Islet of Langerhans (tissue), 1 donor: ENCODE measurements around the gene LRBA.
"Not testable (repeated sequence)": the region's sequence is repeated elsewhere in the genome, so short reads cannot be mapped to it uniquely, and the experiment has no call there.

Experiments
- FAIRE-seq: peaks from one replicate; lab custom pipeline; 2011; peaks lifted over from hg19 to GRCh38; lab: Jason Lieb, UNC

The LRBA gene

DNA sequence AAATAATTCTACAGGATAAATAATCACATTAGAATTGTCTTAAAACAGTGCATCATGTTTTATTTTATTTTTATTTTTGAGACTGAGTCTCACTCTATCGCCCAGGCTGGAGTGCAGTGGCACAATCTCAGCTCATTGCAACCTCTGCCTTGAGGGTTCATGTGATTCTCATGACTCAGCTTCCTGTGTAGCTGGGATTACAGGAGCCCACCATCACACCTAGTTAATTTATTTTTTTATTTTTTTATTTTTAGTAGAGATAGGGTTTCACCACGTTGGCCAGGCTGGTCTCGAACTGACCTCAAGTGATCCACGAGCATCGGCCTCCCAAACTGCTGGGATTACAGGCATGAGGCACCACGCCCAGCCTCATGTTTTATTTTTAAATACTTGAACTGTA is 353.5 kb downstream of the LRBA start:
- FAIRE-seq = not testable (repeated sequence)

DNA sequence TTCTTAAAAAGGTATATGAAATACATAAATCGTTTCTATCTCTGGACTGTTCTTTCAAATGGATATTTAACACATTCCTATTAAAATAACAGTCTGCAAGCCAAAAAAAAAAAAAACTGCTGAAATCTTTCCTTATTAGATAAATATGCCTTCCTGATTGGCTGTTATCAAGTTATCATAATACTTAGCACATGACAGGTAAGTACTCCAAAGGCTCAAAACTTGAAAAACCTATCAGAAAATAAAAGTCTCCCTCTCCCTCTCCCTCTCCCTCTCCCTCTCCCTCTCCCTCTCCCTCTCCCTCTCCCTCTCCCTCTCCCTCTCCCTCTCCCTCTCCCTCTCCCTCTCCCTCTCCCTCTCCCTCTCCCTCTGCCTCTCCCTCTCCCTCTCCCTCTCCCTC is 356.8 kb downstream of the LRBA start:
- not testable (repeated sequence) for FAIRE-seq

DNA sequence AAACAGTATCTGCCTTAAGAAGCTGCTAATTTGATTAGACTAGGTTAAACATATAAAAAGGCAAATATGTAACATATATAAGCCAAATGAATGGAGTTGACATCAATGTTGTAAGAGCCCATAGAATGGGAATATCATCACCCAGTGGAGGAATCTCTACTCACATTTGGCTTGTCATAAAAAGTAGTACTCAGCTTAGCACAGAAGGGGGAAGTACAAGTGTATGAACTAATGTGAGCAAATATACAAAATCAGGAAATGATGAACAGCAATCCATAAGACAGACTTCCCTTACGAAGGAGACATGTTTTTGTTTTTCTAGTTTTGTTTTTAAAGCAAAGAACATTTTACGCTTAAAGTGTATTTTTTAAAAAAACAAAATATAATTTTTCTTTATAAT is 358.2 kb downstream of the LRBA start:
- peak; percentile 92 for FAIRE-seq

DNA sequence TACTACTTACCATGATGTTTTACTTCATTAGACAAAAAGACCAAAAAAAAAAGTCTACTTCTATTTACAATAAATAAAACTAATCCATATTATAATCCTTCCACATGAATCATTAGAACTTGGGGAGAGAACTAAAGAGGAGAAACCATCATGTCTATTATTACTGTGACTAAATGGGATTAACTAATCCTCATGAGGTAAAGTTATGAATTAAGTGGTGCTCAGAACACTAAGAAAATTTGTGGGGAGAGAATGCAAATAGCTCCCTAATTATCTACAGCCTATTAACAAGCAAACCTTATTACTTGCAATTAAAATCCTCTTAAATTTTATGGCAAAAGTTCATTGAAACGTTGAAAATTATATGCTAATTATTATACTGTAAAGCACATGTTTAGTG is 364.3 kb downstream of the LRBA start:
- FAIRE-seq = no peak

DNA sequence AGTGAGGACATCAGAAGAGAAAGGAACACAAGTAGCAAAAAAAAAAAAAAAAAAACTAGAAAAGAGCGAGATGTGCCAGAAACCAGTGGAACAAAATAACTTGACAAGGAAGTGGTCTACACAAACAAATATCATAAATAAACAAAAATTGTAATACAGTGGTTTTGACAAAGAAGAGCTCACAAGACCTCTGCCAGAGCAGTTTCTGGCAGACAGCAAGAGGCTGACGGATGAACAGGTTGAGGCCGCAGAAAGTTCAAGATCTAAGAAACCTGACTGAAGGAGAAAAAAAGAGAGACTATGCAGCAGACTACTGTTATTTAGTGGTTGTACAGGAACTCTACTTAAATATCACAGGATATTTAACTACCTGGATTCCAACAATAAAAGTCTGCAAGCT is 367.0 kb downstream of the LRBA start:
- FAIRE-seq = no peak

DNA sequence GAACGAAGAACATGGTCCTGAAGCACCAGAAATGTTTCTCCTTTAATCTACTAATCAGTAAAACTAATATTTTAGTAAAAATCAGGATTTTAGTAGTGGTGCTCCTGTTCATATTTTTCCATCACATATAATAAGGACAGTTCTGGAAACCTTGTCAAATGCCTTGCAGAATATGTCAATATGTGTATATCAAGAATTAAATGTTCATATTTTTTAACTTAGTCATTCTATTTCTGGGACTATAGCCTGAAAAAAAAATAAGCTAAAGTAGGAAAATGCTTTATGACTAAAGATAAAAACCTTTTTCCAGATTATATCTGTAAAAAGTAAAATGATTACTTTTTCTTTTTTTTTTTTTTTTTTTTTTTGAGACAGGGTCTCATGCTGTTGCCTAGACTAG is 368.1 kb downstream of the LRBA start:
- FAIRE-seq = peak; percentile 60

DNA sequence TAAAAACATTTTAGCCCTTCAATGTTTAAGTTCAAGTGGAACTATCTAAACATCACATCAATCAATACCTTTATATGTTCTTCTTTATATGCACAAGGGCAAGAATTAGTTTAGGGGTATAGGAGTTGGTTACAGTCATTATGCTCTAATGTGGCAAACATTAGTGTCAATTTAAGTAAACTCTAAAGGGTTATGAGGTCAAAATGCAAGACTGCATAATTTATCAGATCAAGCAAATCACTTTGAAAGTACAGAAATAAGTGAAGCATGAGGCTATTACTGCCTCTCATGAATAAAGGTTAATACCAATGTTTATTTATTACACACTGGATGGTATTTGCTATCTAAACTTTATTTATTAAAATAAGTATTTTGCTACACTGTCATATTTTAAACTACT is 373.5 kb downstream of the LRBA start:
- FAIRE-seq = peak; percentile 69

DNA sequence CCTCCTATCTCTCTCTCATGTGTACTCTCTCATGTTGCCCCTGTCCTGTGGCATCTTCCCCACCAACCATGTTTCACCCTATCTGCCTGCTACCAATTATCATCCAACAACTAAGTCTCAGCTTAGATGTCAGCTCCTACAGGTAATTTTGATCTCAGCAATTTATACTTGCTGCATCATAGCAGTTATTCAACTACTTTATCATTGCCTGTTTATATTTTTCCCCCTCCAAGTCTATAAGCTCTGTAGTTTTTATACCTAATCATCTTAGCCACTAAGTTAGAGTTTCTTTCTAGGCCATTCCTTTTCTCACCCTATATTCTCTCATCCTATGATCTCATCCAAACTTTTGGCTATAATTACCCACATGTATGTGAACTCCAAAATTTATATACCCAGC is 382.4 kb downstream of the LRBA start:
- FAIRE-seq = no peak

DNA sequence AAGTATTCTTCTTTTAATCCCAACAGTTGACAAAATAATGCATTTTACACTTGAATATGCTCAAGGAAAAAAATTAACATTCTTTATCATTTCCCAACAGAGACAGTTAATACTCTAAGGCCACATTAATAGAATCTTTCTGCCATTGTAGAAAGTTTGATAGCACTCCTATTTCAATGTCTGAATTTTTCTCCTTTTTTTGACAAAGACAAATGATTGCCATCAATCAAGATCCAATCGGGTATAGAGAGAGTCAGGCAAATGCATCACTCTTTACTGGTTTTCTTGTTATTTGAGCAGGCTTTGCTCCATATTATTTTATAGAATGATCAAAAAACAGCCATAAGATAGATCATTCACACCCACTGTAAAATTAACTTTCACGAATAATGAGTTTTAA is 387.0 kb downstream of the LRBA start:
- FAIRE-seq = no peak

DNA sequence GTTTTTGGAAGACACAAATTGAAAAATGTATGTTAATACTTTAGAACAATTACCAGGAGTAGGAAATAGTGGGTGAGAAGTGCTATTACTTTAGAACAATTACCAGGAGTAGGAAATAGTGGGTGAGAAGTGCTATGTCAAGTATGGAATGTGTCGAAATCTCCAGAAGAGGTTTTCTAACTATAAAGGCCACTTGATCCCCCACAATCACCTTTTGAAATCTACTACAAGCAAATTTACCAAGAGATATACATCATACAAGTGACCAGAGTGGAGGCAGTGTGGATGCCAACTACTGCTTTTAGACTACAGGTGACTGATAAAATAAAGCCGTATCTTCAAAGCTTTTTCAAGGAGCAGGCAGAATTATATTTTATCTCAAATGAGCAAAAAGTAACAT is 390.1 kb downstream of the LRBA start:
- FAIRE-seq = no peak

DNA sequence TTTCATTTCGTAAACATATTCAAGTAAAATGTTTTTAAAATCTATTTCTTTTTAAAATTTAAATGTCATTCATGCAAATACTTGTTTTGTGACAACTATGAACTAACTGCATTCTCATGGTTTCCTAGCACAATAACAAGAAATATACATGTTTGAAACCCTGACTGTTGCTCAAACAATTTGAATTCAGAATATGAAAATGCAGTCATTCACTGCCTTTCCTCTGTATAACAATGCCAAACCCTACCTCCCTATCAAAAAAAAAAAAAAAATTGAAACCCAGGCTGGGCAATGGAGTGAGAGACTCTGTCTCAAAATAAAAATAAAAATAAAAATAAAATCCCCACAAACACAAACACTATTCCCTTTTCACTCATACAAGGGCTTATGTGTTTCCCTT is 391.0 kb downstream of the LRBA start:
- FAIRE-seq = peak; percentile 30

DNA sequence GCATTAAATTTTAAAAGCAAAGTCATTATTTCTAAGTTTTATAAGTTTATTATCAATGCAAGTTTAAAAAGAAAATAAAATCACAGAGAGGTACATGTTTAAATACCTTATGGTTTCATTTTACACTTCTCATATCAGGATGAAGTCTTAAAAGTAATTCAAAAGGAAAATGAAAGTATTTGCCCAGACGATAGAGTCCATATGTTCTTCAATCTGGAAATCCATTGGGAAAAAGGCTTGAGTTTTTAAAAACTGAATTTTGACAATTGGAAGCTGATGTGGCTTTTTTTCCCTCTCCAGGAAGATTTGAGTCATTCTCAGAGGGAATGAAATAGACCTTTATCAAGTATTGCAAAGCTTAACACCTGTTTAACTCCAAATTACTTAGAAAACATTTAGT is 396.0 kb downstream of the LRBA start:
- peak; percentile 62 for FAIRE-seq

DNA sequence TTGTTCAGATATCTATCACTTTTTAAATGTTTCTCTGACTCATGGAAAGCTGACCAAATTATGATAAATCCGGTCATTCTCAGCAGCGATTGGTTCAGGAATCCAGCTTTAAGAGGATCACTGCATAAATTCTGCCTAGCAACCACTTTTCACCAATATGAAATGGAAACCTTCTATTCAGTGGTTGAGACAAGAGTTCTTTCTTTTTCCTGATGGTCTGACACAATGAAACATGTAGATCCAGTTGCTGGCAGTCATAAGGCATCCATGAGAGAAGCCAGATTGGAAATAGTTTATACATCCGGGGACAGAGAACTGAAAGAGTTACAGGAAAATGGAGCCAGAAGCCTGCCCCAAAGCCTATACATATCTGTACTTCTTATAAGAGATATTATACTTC is 406.0 kb downstream of the LRBA start:
- FAIRE-seq = no peak

DNA sequence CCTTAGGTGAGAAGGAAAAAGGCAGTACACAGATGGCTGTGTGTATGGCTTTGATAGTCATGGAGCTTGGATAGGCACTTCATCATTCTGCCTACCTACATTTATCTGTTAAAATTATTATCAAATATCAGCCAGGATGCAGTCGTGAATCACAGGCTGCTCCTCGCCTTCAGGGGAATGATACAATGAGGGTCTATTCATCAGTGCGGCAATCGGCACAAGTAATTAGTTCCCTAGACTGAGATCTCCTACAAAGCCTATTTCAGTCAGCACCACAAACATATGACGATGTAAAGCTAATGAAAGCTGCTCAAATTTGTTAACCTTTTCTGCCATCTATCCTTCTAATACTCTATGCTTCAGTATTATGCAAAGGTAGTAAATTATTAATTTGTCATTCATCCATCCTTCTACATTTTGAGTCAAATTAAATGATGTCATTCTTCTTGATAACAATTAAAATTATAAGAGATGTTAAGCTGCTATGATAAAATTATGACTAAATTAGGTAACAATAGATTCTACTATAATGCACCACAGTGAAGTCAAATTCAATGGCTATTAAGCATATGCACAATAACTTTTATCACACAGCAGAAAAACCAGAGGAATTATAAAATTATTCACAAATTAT is 414.2 kb downstream of the LRBA start:
- no peak for FAIRE-seq

DNA sequence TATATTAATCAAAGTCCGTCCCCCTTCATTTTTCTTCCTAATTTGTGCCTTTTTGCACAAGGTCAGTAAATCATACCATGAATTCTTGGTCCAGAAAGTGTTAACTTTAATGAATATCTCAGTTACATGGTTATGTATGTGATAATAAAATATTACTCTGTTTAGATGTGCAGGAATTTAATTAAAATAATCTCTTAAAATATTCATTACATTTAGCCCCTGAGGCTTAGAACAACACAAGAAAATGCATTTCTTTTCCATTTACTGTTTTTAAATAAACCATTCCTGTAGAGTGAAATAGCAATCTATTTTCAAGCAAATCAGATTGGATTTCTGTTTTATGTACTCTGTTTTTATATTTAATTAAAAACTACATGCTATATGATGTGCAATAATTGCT is 415.5 kb downstream of the LRBA start:
- no peak for FAIRE-seq

DNA sequence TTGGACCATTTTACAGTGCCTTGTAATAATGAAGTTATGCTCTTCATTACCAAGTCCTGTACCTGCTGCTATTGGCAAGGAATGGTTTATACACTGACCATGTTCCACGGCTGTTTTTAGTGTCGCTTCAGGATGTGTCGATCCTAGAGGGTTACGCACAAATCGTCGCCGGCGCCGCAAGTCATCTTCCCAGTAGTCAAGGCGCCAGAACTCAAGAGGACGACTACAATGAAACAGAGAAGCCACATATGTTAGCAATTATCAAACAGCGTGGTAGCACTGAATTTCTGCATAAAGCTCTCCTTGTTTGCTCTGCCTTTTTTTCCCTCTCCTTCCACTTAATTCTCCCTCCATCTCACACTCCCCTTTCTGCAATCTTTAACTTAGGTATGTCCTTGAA is 416.2 kb downstream of the LRBA start:
- FAIRE-seq = no peak

DNA sequence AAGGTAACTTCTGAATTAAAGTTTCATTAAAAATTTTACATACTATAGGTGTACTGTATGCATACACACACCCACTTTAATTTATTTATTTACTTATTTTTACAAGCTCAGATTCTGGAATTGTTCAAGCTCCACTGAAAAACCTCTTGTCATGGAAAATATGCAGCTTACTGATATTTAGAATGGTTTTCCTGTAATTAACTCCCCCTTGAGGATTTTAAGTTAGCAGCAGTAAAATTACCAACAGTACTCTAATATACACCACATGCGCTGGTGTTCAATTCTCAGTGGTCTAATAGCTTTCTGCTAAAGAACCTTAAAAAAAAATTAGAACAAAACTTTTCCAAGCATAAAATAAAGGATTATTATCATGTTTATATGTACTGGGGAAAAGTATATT is 421.1 kb downstream of the LRBA start:
- FAIRE-seq = no peak

DNA sequence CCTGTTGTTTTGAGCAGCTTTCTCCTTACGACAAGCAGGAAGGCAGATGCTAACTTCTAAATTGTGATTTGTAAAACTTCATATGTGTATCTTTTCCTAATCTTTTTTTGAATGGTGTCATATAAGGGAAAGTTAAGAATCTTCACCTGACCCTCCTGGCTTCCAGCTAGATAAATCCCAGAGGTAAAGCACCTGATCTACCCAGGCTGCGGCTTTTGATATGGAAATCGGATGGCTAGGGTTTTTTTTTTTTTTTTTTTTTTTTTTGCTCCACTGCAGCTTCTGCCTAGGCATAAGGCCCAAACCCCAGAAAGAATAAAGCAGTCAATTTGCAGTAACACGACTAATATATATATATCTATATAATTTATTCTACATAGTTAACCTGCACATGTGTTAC is 423.2 kb downstream of the LRBA start:
- peak; percentile 24 for FAIRE-seq

DNA sequence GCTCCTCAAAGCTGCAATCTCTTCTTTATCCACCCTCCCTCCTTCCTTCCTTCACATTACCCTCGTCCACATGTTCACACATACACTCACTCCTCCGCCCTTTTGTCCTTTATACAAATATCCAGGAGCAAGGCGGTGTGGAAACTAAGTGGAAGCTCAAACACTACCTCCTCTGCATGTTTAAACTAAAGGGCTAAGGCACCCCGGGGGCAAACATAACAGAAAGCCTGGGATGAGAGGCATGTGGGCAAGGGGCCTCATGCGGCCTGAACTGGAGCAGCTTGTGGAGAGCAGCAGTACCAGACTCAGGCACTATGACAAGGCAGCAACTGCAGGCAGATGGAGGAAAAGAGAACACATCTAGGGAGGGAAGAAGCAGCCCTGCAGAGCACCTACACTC is 423.7 kb downstream of the LRBA start:
- no peak for FAIRE-seq

DNA sequence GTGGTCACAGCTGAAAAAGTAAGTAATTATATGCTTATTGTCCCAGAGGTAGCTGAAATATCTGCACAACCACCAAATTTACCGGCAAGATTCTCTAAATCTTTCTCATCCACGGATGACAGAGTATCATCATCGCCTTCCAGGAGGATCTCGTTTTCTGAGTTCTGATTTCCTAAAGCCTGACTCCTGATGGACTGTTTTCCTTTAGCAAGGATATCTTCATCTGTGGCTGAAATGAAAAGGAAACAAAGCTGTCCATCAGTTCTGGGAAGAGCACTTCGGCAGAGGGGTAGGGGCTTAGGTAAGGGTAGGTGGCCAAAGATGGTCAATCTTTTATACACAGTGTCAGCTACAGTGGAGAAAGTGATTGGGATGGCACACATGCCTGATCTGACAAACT is 424.5 kb downstream of the LRBA start:
- no peak for FAIRE-seq

DNA sequence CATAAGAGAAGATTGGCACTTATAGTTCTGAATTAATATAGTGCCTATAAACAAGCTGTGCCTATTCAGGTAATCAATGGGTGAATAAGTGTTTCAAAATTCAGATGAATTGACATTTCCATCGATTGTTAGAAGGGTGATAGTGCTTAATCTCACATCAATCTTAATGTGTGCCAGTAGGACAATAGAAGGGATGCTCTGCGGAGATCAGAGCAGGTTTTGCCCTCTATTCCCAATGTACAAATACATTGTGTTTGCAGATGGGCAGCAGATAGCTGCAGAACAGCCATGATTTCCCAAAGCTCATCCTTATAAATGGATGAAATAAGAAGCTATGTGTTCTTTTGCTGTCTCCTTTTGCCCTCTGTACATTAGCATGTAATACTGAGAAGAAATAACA is 425.9 kb downstream of the LRBA start:
- no peak for FAIRE-seq

DNA sequence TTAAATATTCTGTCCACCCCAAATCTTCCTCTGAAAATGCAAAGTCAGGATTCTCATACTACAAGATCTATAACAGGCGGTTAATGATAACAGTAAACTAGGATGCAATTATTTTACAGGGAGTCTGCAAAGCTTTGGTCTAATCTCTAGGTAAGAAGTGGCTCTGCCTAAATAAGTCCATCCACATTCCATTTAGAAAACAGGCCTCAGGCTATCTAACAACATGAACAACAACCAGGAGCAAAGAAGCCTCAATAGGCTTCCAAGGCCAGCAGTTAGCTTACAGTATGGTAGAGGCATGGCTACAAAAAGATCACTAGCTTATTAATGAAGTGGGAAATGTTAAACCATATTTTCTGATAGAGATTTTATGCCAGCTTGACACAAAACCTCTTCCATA is 426.8 kb downstream of the LRBA start:
- no peak for FAIRE-seq

DNA sequence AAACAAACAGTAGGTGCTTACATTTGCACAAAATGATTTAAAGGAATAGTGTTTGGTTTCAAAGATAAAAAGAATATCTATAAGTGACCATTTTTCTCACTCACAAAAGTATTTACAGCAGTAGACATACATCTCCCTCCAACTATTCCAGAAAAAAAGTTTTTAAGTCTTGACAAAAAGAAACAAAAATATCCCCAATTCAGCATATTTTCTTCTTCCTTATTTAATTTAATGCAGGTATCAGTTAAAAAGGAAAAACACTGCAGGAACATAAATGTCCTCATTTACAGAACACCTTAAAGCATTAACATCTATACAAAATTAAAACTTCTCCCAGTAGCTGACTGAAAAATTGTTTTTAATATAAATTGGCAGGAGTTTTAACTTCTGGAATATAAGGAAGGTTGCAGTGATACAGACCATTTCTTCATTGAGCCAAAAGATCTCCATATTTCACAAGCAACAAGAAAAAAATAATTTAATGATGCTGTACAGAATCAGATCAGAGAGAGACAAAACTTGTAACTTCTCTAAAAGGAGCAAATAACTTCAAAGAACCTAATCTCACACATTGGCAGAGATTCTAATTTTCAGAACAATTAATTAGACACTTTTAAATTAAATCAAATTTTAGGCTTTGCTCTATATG is 428.8 kb downstream of the LRBA start:
- FAIRE-seq = peak; percentile 56

DNA sequence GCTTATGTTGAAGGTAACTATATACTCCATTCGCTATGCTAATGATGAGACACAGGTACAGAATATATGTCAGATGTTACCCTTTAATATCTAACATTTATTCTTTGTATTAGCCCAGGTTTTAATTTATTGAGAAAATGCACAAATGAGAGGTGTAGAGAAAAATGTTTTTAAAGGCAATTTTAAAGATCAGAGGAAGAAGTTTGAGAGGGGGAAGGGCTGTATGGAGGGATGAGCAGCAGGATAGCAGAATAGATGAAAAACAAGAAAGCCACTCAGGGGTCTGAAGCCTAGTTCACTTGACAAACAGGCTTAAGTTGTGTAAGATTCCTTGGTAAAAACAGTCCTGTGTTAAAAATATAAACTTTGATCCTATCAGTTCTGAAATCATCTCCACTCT is 429.5 kb downstream of the LRBA start:
- no peak for FAIRE-seq
